GM12892 (cell line): ENCODE measurements around the gene WDR35.

Experiments
- POLR2A ChIP-seq: IDR thresholded peaks from 2 replicates; pipeline ENCODE4 v1.6.1; 2011; ENCODE audit warnings: low read depth, low read length, control low read depth
- POLR2AphosphoS5 ChIP-seq: IDR thresholded peaks from 2 replicates; pipeline ENCODE4 v1.6.1; 2011; ENCODE audit warnings: low read depth, low read length, control low read depth
- TAF1 ChIP-seq: IDR thresholded peaks from 2 replicates; pipeline ENCODE4 v1.6.1; 2011; ENCODE audit warnings: low read depth, mild to moderate bottlenecking, control low read depth, low read length, borderline replicate concordance

DNA sequence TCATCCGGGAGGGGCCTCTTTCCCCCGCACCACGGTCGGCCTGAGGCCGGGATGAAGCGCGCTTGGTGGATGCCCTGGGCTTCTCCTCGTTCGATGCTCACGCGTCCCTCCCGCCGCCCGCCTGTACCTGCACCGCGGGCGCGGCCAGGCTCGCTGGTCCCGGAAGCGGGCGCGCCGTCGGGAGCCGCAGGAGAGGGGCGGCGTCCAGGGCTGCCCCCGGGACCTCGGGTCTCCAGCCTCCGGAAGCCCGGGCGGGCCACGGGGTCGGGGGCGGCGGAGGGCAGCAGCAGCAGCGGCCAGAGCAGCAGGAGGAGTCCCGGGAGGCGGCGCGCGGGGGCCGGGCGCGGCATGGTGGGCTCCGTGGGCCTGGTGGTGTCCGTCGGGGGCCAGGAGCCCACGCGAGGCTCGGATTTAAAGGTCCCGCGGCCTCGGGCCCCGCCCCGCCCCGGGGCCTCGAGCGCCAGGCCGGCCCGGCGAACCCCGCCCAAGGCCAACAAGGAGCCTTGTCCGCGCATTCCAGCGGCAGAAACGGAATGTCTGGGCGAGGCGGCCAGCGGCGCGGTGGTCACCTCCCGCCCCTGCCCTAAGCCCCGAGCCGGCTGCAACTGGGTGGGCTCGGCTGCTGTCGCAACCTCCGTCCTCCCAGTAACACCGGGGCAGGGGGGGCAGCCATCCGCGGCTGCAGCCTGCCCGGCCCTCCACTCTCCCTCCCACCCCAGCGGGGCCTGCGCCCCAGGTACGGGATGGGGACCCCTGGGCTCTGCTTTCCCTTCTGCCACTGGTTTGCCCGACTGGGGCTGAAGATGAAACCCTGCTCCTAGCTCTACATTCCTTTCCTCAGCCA lies 22.6 kb upstream of the WDR35 start, which contains the start of gene MATN3:
- TF ChIP-seq POLR2A (no peak), TAF1 (no peak), POLR2AphosphoS5 (no peak)
